Adipose tissue (tissue), 3 donors: ENCODE results near the gene DEXI. TPM values are rescaled to one million over a fixed set of nuclear protein-coding genes. Genes with fewer than 3 reads are reported as not detected.
"Not testable (repeated sequence)": the region's sequence is repeated elsewhere in the genome, so short reads cannot be mapped to it uniquely, and the experiment has no call there.

Experiments
- H3K27ac ChIP-seq: one replicate; pipeline ENCODE4 v1.5.1; 2013; ENCODE audit warnings: low read depth, low read length
- WGBS, 3 donors: extraction: QIAGEN DNeasy Blood & Tissue Kit; methylation state at CpG; one replicate each; pipeline ENCODE4 v1.1.7; 2013; 5-methylcytosine and 5-hydroxymethylcytosine counted together
- polyA plus RNA-seq, 3 donors: library from polyadenylated mRNA; stranded (reverse); fragments of 200-250 nt; gene quantifications; one replicate each; pipeline ENCODE4 v1.2.3, GENCODE V29; 2013
- donor health status: healthy with polysubstance abuse.
- donor health status: Bipolar disorder and iron deficiency.
- donor health status: healthy.

Gene DEXI
- polyA plus RNA-seq, 3 donors, result 26.2 to 45.1 (median 44.9) TPM

DNA sequence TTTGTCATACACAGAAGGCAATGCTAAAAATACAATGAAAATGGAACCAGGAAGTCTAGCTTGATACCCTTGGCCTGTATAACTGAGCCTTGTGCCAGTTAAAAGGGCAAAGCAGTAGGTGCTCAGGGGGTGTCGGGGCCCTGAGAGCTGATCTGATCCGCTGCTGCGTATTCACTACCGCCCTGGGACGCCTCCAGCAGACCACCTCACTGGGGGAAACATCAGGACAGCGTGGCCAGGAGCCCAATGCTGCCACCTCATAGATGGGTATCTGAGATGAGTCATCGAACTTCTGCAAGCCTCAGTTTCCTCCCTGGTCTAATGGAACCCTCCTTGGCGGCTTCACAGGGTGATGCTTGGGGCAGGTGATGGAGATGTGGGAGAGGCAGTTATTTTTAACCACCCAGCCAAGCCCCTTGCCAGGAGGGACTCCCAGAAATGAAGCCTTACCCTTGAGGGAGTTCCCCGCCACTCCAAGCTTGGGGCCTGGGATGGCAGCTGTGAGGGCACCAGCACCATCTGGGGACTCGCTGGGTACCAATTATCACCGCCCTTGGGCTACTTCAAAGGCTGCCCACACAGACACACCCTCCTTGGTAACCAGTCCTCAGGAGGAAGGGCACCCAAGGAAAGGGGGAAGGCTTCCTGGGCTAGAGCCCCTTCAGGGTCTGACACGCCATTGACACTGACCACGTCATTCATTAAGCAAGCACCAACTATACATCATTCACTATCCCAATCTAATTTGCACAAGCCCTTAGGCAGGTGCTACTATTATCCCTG lies 7.8 kb downstream of the DEXI start:
- 94 to 95% (median 94%) methylated on average over 13 of the region's 13 CpGs for WGBS, 3 donors
- H3K27ac ChIP-seq, result no peak overlapping the region

DNA sequence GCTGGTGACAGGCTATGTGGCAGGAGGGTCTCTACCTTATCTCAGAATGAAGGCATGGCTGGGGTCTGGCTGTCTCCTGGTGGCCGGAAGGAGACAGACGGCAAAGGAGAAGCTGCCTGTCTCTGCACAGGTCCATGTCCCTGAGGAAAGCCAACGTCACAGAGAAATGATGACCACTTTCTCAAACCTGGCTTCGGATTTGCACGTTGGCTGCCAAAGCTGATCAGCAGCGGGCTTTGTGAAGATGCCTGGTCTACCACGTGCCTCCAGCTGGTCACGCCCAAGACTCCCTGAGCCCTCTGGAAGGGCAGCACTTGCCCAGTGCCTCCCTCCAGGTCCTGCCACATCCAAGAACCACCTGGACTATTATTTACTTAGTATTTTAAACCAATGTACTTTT lies 8.4 kb downstream of the DEXI start:
- WGBS, 3 donors, result 69 to 95% (median 78%) methylated on average over 8 of the region's 8 CpGs
- H3K27ac ChIP-seq, result no peak overlapping the region

- no peak overlapping the region for H3K27ac ChIP-seq
- 70 to 85% (median 80%) methylated on average over 11 of the region's 11 CpGs for WGBS, 3 donors
Observed at GRCh38 chr16:10932959-10933710, 9.1 kb downstream of the DEXI start.

DNA sequence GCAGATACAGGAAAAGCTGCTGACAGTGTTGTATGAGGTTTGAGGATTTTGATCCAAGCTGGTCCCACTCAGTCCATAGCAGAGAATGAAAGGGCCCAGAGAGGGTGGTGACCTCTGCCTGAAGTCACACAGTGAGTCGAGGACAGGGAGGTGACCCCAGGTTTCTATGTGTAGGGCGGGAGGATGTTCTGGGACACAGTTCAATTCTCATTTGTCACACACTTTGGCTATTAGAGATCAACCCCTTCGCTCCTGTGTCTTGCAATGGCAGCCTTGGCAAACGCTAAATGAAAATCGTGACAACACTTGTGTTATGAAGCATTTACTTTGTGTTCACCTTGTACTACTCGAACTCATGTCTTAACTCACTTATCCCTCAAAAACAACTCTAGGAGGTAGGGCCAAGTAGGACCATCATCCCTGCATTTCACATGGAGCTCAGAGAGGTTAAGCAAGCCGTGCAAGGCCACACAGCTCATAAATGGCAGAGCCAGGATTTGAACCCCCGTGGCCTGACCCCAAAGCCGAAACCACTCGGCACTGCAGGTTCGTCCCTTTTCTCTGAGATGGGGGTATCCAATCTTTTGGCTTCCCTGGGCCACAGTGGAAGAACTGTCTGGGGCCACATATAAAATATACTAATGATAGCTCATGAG lies 10.2 kb downstream of the DEXI start:
- 93 to 95% (median 94%) methylated on average over 11 of the region's 11 CpGs for WGBS, 3 donors
- H3K27ac ChIP-seq, result no peak overlapping the region

DNA sequence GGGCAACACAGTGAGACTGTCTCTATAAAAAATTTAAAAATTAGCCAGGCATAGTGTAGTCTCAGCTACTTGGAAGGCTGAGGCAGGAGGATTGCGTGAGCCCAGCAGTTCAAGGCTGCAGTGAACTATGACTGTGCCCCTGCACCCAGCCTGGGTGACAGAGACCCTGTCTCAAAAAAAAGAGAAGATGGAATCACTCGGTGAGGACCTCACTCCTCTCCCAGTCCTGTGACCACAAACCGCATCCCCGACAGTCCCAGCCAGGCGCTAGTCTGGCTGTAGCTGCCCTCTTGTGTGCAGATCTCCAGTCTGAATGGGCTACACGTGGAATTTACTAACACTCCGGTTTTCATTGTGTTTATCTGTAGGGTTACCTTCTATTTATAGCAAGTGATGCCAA lies 11.1 kb downstream of the DEXI start:
- WGBS, 3 donors, result 56 to 76% (median 59%) methylated on average over 7 of the region's 7 CpGs
- no peak overlapping the region for H3K27ac ChIP-seq

DNA sequence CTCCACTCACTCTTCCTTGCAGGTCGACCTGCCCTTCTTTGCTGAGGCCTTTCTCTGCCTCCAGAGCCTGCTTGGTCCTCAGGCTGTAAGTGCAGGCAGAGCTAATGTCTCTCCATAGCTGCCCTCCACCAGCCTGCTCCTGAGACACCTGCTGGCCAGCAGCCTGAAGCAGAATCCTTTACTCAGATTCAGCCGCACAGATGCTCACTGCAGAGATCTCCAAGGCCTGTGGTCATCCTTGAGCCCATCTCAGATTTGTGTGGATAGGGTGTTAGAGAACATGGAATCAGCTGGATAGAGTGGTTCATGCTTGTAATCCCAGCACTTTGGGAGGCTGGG lies 11.5 kb downstream of the DEXI start:
- no peak overlapping the region for H3K27ac ChIP-seq
- WGBS, 3 donors, result 75 to 77% (median 76%) methylated on average over 2 of the region's 2 CpGs

- no peak overlapping the region for H3K27ac ChIP-seq
- 58 to 75% (median 58%) methylated on average over 15 of the region's 15 CpGs for WGBS, 3 donors
Observed at GRCh38 chr16:10929853-10930754, 12.2 kb downstream of the DEXI start.

DNA sequence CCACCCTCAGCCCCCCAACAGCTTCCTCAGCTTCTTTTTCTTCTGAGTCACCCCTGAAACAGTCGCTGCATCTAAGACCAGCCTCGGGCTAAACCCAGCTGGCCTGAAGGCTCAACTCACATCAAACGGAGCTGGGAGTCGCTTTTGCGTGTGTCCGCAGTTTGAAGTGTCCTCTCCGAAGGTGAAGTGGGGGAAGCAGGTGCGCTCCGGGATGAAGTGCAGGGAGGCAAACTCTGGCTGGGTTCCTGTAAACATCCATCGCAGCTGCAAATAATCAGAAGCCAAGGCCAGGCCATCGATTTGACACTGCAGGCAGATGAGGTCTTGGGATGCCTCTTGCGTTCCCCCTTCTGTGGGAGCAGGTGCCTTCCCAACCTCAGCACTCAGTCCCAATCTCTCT lies 13.2 kb downstream of the DEXI start:
- not testable (repeated sequence) for H3K27ac ChIP-seq
- 65 to 87% (median 83%) methylated on average over 12 of the region's 12 CpGs for WGBS, 3 donors

GRCh38 chr16:10927497-10928112 lies 14.7 kb downstream of the DEXI start:
- no peak overlapping the region for H3K27ac ChIP-seq
- 96% methylated on average over 11 of the region's 11 CpGs for WGBS, 3 donors

DNA sequence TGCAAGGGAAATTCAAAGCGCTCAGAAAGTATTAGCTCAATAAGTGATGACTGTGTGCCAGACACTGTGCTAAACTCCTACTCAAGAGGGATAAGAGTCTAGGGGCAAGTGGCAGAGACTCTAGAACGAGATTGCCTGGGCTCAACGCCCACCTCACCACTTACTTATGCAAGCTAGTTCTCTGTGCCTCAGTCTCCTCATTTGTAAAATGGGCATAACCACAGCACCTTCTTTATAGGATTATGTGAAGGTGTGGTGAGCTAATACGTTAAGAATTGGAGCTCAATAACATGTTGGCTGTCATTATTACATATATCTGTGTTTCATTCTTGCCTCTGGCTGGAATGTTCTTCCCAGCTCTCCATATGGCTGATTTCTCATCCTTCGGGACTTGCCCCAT lies 15.4 kb downstream of the DEXI start:
- WGBS, 3 donors, result 92 to 95% (median 92%) methylated on average over 5 of the region's 5 CpGs

DNA sequence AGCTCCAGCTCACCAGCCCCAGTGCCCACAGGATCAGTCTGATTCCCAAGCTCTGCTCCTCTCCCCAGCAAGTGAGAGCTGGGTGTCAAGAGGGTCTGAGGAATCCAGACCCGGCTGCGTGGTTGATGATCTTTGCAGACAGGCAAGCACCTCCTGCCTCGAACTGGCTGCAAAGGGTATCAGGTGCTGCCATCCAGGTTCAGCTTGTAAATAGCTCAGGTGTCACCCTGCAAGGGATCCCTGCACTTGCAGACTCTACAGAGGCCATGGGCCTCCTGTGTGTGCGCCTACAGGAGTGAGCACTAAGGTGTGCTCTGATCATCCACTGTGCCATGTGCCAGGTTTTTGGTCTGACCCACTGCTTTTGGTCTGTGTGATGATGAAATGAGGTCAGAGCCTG lies 16.2 kb downstream of the DEXI start:
- H3K27ac ChIP-seq, result no peak overlapping the region
- 62 to 83% (median 81%) methylated on average over 4 of the region's 4 CpGs for WGBS, 3 donors

More for the DNA sequence above, 15.4 kb downstream of the DEXI start:
- H3K27ac ChIP-seq, result no peak overlapping the region

DNA sequence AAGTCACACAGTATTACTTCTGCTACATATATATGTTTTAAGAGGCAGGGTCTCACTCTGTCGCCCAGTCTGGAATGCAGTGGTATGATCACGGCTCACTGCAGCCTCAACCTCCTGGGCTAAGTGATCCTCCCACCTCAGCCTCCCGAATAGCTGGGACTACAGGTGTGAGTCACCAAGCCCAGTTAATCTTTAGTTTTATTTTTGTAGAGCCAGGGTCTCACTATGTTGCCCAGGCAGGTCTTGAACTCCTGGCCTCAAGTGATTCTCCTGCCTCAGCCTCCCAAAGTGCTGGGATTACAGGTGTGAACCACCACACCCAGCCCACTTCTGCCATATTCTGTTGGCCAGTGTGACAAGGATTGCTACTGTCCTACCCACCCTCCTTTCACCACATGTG lies 17.0 kb downstream of the DEXI start:
- WGBS, 3 donors, result 95 to 100% (median 98%) methylated on average over 3 of the region's 3 CpGs
- H3K27ac ChIP-seq, result not testable (repeated sequence)

GRCh38 chr16:10923650-10924214 lies 18.5 kb downstream of the DEXI start:
- no peak overlapping the region for H3K27ac ChIP-seq
- 57 to 91% (median 70%) methylated on average over 14 of the region's 14 CpGs for WGBS, 3 donors

GRCh38 chr16:10923146-10923649 lies 19.1 kb downstream of the DEXI start:
- no peak overlapping the region for H3K27ac ChIP-seq
- 77 to 93% (median 92%) methylated on average over 10 of the region's 10 CpGs for WGBS, 3 donors

DNA sequence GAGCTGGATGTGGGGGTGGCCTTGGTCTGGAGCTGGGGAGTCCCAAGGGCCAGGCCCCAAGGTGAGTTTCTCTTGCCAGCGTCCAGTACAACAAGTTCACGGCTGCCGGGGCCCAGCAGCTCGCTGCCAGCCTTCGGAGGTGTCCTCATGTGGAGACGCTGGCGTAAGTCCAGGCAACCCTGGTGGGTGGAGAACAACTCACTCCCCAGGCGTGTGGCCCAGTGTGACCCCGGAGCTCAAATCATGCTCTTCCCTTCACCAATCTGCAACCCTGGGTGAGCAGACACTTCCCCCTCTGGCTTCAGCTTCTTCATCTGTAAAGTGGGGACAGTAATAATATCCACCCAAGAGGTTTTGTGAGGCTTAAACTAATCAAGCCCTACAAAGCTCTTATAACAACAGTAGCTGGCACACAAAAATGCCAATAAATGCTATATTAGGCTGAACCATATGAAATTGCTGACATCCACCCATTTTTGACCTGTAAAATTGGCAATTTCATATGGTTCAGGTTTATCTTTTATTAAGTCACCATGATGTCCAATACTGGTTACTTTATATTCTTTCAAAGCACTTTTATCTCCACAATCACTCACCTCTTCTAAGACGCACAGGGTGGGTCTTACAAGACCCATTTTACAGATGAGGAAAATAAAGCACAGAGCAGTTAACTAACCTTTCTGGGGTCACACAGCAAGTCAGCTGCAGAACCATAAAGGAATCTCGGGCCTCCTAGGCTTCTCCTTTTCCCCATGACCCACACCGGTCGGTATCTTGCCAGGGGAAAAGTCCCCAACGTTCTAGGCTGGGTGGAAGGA lies 19.7 kb downstream of the DEXI start:
- no peak overlapping the region for H3K27ac ChIP-seq
- 67 to 71% (median 69%) methylated on average over 14 of the region's 14 CpGs for WGBS, 3 donors

- H3K27ac ChIP-seq, result no peak overlapping the region
- 58 to 91% (median 61%) methylated on average over 10 of the region's 10 CpGs for WGBS, 3 donors
Observed at GRCh38 chr16:10921536-10922327, 20.5 kb downstream of the DEXI start.
